MCF 10A (cell line): ENCODE results near the gene MVB12B. TPM values are rescaled to one million over a fixed set of nuclear protein-coding genes. Genes with fewer than 3 reads are reported as not detected.
A peak's percentile ranks its signal among the peaks of the same experiment; 100 is the strongest.

Experiments
- BruUV-seq: library from RNA; stranded (reverse); fragments of 400-500 nt; replicated peaks from 2 replicates; lab custom pipeline; 2021; lab: Mats Ljungman, UMichigan
- CTCF ChIA-PET: fragments of 300-600 bp; sonication (Branson Sonifier 250); formaldehyde crosslinking; extraction: SDS; loops from one replicate; lab custom pipeline; 2021; ENCODE audit warnings: antibody characterized with exemption, inconsistent platforms; lab: Yijun Ruan, JAX
- POLR2A ChIA-PET: fragments of 300-600, 350-650 bp; sonication (Branson Sonifier 250); formaldehyde crosslinking; extraction: SDS; loops from one replicate; lab custom pipeline; 2020; ENCODE audit warnings: antibody characterized with exemption, inconsistent platforms; lab: Yijun Ruan, JAX
- DNase-seq: peaks from one replicate; pipeline ENCODE4 v3.0.0-alpha.2; 2018; ENCODE audit not compliant: unreplicated experiment
- H3K27ac Mint-ChIP-seq: one replicate; pipeline ENCODE4 v1.8.0; 2022; ENCODE audit warnings: mild to moderate bottlenecking, low read depth, mixed read lengths; ENCODE audit not compliant: unreplicated experiment
- H3K27me3 Mint-ChIP-seq: one replicate; pipeline ENCODE4 v1.8.0; 2022; ENCODE audit warnings: mixed read lengths; ENCODE audit not compliant: insufficient read depth, unreplicated experiment
- H3K36me3 Mint-ChIP-seq: one replicate; pipeline ENCODE4 v1.8.0; 2022; ENCODE audit warnings: mild to moderate bottlenecking, moderate library complexity, mixed read lengths; ENCODE audit not compliant: insufficient read depth, unreplicated experiment
- H3K4me1 Mint-ChIP-seq: one replicate; pipeline ENCODE4 v1.8.0; 2022; ENCODE audit warnings: mixed read lengths; ENCODE audit not compliant: insufficient read depth, unreplicated experiment
- H3K4me3 Mint-ChIP-seq: one replicate; pipeline ENCODE4 v1.8.0; 2022; ENCODE audit warnings: mild to moderate bottlenecking, moderate library complexity, mixed read lengths; ENCODE audit not compliant: unreplicated experiment
- H3K9me3 Mint-ChIP-seq: one replicate; pipeline ENCODE4 v1.8.0; 2022; ENCODE audit warnings: mixed read lengths; ENCODE audit not compliant: unreplicated experiment
- CTCF ChIP-seq: fragments of 200-600 bp; IDR thresholded peaks from one replicate; pipeline ENCODE4 v1.8.0; 2022; ENCODE audit warnings: antibody characterized with exemption, mild to moderate bottlenecking; ENCODE audit not compliant: unreplicated experiment
- intact Hi-C: fragments of 100-400 bp; cut with micrococcal nuclease; formaldehyde crosslinking; loops from 2 replicates; pipeline ENCODE4 v1.14.1; 2022
- total RNA-seq: library from RNA; stranded (reverse); gene quantifications from 2 replicates; pipeline ENCODE4 v1.2.3, GENCODE V29; 2022

Gene MVB12B
- total RNA-seq, 1 experiment from 2014 or later = 5.5 TPM

- ChIA-PET CTCF (interaction anchor here (1.4 to 5.9 kb wide), 3 partner anchors 10 to 47 kb away, joined by 4 to 53 read pairs (median 51); no protein-coding TSS in a partner anchor), POLR2A (no interaction called here)
- no peak for DNase-seq
- no peak overlapping the region for H3K27ac Mint-ChIP-seq
- no peak for TF ChIP-seq CTCF
- no peak overlapping the region for H3K4me3 Mint-ChIP-seq
- H3K36me3 Mint-ChIP-seq = no peaks in the 10 kb centered on the region
- H3K9me3 Mint-ChIP-seq = no peaks in the 10 kb centered on the region
- BruUV-seq = no TSS peak
- intact Hi-C loops = no loop called here
- no peaks in the 10 kb centered on the region for H3K27me3 Mint-ChIP-seq
- H3K4me1 Mint-ChIP-seq = peaks cover 6% of the 10 kb centered on the region
These were observed 183.9 kb downstream of the MVB12B start for GRCh38 chr9:126510564-126510963.

GRCh38 chr9:126511411-126511810 lies 184.8 kb downstream of the MVB12B start:
- Mint-ChIP-seq H3K27ac (no peak overlapping the region), H3K4me1 (peaks cover 7% of the 10 kb centered on the region), H3K27me3 (no peaks in the 10 kb centered on the region), H3K4me3 (no peak overlapping the region), H3K9me3 (no peaks in the 10 kb centered on the region), H3K36me3 (no peaks in the 10 kb centered on the region)
- TF ChIP-seq CTCF = no peak
- BruUV-seq = no TSS peak
- intact Hi-C loops = no loop called here
- POLR2A ChIA-PET = interaction anchor here (0.5 to 0.7 kb wide), 2 partner anchors 55 to 891 kb away, joined by 3 read pairs; no protein-coding TSS in a partner anchor
- no peak for DNase-seq
- CTCF ChIA-PET = interaction anchor here (1.4 to 5.9 kb wide), 3 partner anchors 11 to 46 kb away, joined by 4 to 53 read pairs (median 51); no protein-coding TSS in a partner anchor

- no TSS peak for BruUV-seq
- POLR2A ChIA-PET = interaction anchor here (0.7 kb wide), 1 partner anchor 219 kb away, joined by 3 read pairs; no protein-coding TSS in a partner anchor
- Mint-ChIP-seq H3K27me3 (no peaks in the 10 kb centered on the region), H3K9me3 (no peaks in the 10 kb centered on the region), H3K27ac (no peak overlapping the region), H3K4me3 (no peak overlapping the region), H3K4me1 (peaks cover 19% of the 10 kb centered on the region), H3K36me3 (no peaks in the 10 kb centered on the region)
- intact Hi-C loops = no loop called here
- CTCF ChIA-PET = interaction anchor here (0.7 to 5.9 kb wide), 4 partner anchors 10 to 230 kb away, joined by 3 to 53 read pairs (median 6); no protein-coding TSS in a partner anchor
- DNase-seq = peak; percentile 67
- TF ChIP-seq CTCF = no peak
These were observed 186.8 kb downstream of the MVB12B start for GRCh38 chr9:126513159-126514036.

- H3K36me3 Mint-ChIP-seq = no peaks in the 10 kb centered on the region
- H3K4me3 Mint-ChIP-seq = no peak overlapping the region
- CTCF ChIA-PET = interaction anchor here (0.6 to 0.9 kb wide), 4 partner anchors 10 to 1386 kb away, joined by 3 to 5 read pairs (median 3); no protein-coding TSS in a partner anchor
- intact Hi-C loops = no loop called here
- no peak for TF ChIP-seq CTCF
- no peaks in the 10 kb centered on the region for H3K27me3 Mint-ChIP-seq
- no TSS peak for BruUV-seq
- POLR2A ChIA-PET = no interaction called here
- no peak for DNase-seq
- no peaks in the 10 kb centered on the region for H3K9me3 Mint-ChIP-seq
- H3K27ac Mint-ChIP-seq = no peak overlapping the region
- H3K4me1 Mint-ChIP-seq = peaks cover 19% of the 10 kb centered on the region
These were observed 187.6 kb downstream of the MVB12B start for GRCh38 chr9:126514037-126514821.
